Measurements from ENCODE around the gene CFHR4. TPM values are rescaled to one million over a fixed set of nuclear protein-coding genes. Genes with fewer than 3 reads are reported as not detected.
"Not testable (repeated sequence)": the region's sequence is repeated elsewhere in the genome, so short reads cannot be mapped to it uniquely, and the experiment has no call there.

Gene CFHR4
- total RNA-seq, 4 donors from 2014 or later = not detected

GRCh38 chr1:196897158-196897828, 9.4 kb downstream of the CFHR4 start:
- TF ChIP-seq, protein P1, sequence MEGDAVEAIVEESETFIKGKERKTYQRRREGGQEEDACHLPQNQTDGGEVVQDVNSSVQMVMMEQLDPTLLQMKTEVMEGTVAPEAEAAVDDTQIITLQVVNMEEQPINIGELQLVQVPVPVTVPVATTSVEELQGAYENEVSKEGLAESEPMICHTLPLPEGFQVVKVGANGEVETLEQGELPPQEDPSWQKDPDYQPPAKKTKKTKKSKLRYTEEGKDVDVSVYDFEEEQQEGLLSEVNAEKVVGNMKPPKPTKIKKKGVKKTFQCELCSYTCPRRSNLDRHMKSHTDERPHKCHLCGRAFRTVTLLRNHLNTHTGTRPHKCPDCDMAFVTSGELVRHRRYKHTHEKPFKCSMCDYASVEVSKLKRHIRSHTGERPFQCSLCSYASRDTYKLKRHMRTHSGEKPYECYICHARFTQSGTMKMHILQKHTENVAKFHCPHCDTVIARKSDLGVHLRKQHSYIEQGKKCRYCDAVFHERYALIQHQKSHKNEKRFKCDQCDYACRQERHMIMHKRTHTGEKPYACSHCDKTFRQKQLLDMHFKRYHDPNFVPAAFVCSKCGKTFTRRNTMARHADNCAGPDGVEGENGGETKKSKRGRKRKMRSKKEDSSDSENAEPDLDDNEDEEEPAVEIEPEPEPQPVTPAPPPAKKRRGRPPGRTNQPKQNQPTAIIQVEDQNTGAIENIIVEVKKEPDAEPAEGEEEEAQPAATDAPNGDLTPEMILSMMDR (IDR thresholded peaks at IDR 0.05) = no peak
- DNase-seq (ENCODE audit: low spot score) (no peak), ATAC-seq (ENCODE audit: low FRiP score) (no peak)

- ATAC-seq (ENCODE audit: low FRiP score) = no peak
- TF ChIP-seq, protein P1 (IDR thresholded peaks at IDR 0.05) = no peak
- no peak for DNase-seq (ENCODE audit: low spot score)
Measured at GRCh38 chr1:196902344-196902743, 14.5 kb downstream of the CFHR4 start.

- TF ChIP-seq, protein P1 (IDR thresholded peaks at IDR 0.05) = no peak
- no peak for ATAC-seq (ENCODE audit: low FRiP score)
- DNase-seq (ENCODE audit: low spot score) = no peak
Measured at GRCh38 chr1:196910215-196910614, 22.4 kb downstream of the CFHR4 start.

DNA sequence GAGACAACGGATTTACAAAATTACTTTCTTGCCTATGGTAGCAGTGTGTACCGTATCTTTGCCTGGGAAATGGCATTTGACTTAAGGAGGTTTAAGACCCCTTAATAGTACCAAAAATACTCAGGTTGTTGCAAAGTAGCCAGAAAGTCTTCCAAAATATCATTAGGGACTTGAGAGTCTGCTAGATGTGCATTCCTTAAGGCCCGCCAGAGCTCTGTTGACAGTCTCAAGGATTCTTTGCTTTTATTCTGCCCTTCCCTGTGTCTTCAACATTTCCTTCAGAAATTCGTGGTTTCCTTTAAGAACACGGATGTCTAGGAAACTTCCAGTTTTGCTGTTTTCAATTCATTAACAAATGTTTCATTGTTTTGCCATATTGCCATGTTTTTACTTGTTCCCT, 24.4 kb downstream of the CFHR4 start:
- not testable (repeated sequence) for ATAC-seq (ENCODE audit: low FRiP score); DNase-seq (ENCODE audit: low spot score)

GRCh38 chr1:196926839-196927238, 39.0 kb downstream of the CFHR4 start:
- DNase-seq (ENCODE audit: low spot score); ATAC-seq (ENCODE audit: low FRiP score): not testable (repeated sequence)

GRCh38 chr1:196932853-196933252, 45.0 kb downstream of the CFHR4 start:
- DNase-seq (ENCODE audit: low spot score); ATAC-seq (ENCODE audit: low FRiP score): not testable (repeated sequence)

GRCh38 chr1:196933531-196934189, 45.8 kb downstream of the CFHR4 start:
- TF ChIP-seq, protein P1 (IDR thresholded peaks at IDR 0.05) = no peak
- DNase-seq (ENCODE audit: low spot score) = no peak
- no peak for ATAC-seq (ENCODE audit: low FRiP score)

DNA sequence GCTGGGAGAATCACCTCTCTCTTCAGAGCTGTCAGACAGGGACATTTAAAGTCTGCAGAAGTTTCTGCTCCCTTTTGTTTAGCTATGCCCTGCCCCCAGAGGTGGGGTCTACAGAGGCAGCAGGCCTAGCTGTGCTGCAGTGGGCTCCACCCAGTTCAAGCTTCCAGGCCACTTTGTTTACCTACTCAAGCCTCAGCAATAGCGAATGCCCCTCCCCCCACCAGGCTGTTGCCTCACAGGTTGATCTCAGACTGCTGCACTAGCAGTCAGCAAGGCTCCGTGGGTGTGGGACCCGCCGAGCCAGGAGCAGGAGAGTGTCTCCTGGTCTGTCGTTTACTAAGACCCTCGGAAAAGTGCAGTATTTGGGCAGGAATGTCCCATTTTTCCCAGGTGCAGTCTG, 53.6 kb downstream of the CFHR4 start:
- not testable (repeated sequence) for ATAC-seq (ENCODE audit: low FRiP score); DNase-seq (ENCODE audit: low spot score)

DNA sequence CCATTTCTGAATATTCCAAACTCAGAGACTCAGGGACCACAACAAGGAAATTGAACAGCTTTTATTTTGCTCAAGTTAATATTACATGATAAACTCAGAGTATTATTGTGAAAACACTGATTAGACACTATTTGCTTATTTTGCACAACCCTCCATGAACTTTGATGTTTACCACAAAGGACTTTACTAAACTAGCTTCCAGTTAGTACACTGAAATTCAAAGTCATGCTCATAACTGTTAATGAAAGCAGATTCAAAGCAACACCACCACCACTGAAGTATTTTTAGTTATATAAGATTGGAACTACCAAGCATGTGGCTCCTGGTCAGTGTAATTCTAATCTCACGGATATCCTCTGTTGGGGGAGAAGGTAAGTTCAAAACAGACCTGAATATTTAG, 55.7 kb downstream of the CFHR4 start, which contains the start of gene CFHR2:
Gene CFHR2 (plus strand): TSS at position 171 of the 400 bp plus-strand sequence. CDS start 143 bp downstream, at position 314.
- DNase-seq (ENCODE audit: low spot score); ATAC-seq (ENCODE audit: low FRiP score): not testable (repeated sequence)
